Kidney (tissue), 14 donors: ENCODE results near the gene RAMP3. TPM values are rescaled to one million over a fixed set of nuclear protein-coding genes. Genes with fewer than 3 reads are reported as not detected.
"Not testable (repeated sequence)": the region's sequence is repeated elsewhere in the genome, so short reads cannot be mapped to it uniquely, and the experiment has no call there.

Source experiments
- DNase-seq, 5 donors: peaks; one replicate each; pipeline ENCODE4 v3.0.0-alpha.2; 2013 to 2020
- FAIRE-seq: peaks from 2 replicates; lab custom pipeline; 2012; peaks lifted over from hg19 to GRCh38; lab: Jason Lieb, UNC
- H3K27ac ChIP-seq, 2 donors: one replicate each; pipeline ENCODE4 v1.7.0; 2013; ENCODE audit warnings: low read depth in 2 of 2, low read length in 2 of 2, inconsistent platforms in 1 of 2
- H3K27me3 ChIP-seq: one replicate; pipeline ENCODE4 v1.7.1; 2013; ENCODE audit warnings: low read length, inconsistent platforms; ENCODE audit not compliant: control insufficient read depth, insufficient read depth
- H3K36me3 ChIP-seq, 3 donors: one replicate each; pipeline versions ENCODE4 v1.7.0 to v1.7.1; 2013; ENCODE audit warnings: low read length in 3 of 3, control low read depth in 1 of 3, inconsistent platforms in 1 of 3; ENCODE audit not compliant: insufficient read depth in 3 of 3, control insufficient read depth in 2 of 3
- H3K4me1 ChIP-seq, 3 donors: one replicate each; pipeline versions ENCODE4 v1.7.0 to v1.7.1; 2013; ENCODE audit warnings: low read length in 3 of 3, inconsistent platforms in 1 of 3, low read depth in 1 of 3; ENCODE audit not compliant: control insufficient read depth in 2 of 3, insufficient read depth in 2 of 3
- H3K4me3 ChIP-seq, 3 donors: one replicate each; pipeline versions ENCODE4 v1.7.0 to v1.8.1; 2013; ENCODE audit warnings: low read length in 3 of 3, control low read depth in 1 of 3, inconsistent platforms in 1 of 3
- H3K9ac ChIP-seq, 3 donors: one replicate each; pipeline versions ENCODE4 v1.7.0 to v1.7.1; 2013; ENCODE audit warnings: low read length in 3 of 3, control low read depth in 1 of 3, inconsistent platforms in 1 of 3
- H3K9me3 ChIP-seq, 3 donors: one replicate each; pipeline versions ENCODE4 v1.7.0 to v1.7.1; 2013; ENCODE audit warnings: low read length in 3 of 3, control low read depth in 1 of 3, inconsistent platforms in 1 of 3; ENCODE audit not compliant: control insufficient read depth in 2 of 3, insufficient read depth in 1 of 3
- intact Hi-C: fragments of 100-400 bp; cut with DNase I; formaldehyde crosslinking; loops from one replicate; pipeline ENCODE4 v1.11.1; 2022
- polyA plus RNA-seq: library from polyadenylated mRNA; stranded (reverse); fragments of 350-450 nt; fragmentation: Illumina TruSeq; extraction: RNeasy Lipid Tissue Mini Kit (QIAGEN cat#74804); gene quantifications from one replicate; pipeline ENCODE4 v1.2.3, GENCODE V29; 2014; ENCODE audit warnings: low read depth, low replicate concordance; ENCODE audit not compliant: insufficient read depth
- total RNA-seq: library from RNA; stranded (reverse); fragmentation: NEBNext Ultra II Directional; extraction: Animal tissue kit (Norgen Biotek cat#: 25700); gene quantifications from one replicate; pipeline ENCODE4 v1.2.1, GENCODE V29; 2021
- TF ChIP-seq, protein P1 (sequence below): IDR thresholded peaks from 3 replicates; pipeline ENCODE4 v1.5.1; 2012; ENCODE audit warnings: mild to moderate bottlenecking, moderate library complexity, borderline replicate concordance; ENCODE audit not compliant: insufficient read depth; ENCODE audit errors: extremely low read depth
- donor health status: control.
- donor health status: control.
- donor health status: control.
- donor health status: control.
- donor health status: control.
- donor health status: DM: yes; HTN: yes; CAD: no.
- donor health status: Normal renal cell carcinoma (clear cell type).

Gene RAMP3
- total and polyA plus RNA-seq, 2 donors from 2014 or later: 82.6 to 168 TPM

DNA sequence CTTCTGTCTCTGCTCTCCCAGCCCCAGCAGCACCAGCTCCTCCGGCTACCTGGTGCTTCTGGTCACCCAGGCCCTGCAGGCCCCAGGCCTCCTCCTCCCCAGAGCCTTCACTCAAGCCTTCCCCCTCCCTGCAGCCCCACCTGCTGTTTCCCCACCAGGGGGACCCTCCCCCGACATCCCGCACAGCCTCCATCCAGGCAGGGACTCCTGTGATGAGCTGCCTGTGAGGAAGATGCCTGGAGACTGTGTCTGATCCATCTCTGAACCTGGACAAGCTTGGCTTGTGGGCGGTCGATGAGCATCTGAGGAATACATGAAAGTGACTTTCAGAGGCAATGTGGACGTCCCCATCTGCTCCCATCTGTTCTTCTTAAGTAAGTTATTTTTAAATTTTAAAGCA lies 45.0 kb downstream of the RAMP3 start:
- no peaks in the 10 kb centered on the region for H3K36me3 ChIP-seq
- no peak overlapping the region for H3K27ac ChIP-seq
- TF ChIP-seq, protein P1, sequence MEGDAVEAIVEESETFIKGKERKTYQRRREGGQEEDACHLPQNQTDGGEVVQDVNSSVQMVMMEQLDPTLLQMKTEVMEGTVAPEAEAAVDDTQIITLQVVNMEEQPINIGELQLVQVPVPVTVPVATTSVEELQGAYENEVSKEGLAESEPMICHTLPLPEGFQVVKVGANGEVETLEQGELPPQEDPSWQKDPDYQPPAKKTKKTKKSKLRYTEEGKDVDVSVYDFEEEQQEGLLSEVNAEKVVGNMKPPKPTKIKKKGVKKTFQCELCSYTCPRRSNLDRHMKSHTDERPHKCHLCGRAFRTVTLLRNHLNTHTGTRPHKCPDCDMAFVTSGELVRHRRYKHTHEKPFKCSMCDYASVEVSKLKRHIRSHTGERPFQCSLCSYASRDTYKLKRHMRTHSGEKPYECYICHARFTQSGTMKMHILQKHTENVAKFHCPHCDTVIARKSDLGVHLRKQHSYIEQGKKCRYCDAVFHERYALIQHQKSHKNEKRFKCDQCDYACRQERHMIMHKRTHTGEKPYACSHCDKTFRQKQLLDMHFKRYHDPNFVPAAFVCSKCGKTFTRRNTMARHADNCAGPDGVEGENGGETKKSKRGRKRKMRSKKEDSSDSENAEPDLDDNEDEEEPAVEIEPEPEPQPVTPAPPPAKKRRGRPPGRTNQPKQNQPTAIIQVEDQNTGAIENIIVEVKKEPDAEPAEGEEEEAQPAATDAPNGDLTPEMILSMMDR: no peak

DNA sequence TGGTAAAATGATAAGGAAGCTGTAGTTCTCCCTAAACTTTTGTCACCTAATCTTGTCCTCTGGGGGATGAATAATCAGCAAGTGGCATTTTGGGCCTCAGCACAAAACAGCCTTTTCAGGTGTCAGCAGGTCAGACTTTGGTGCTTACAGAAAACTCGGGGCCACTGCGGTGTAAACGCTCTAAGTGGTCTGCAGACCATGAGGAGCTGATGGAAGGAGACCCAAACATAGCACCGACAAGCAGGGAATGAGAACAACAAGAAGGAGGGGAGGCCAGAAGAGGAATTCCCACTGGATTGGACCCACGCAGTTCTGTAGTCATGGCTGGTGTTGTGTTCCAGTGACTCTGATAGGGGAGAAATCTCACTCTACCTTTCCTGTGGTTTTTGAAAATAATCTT lies 45.4 kb downstream of the RAMP3 start:
- Histone ChIP-seq H3K4me1 (no peaks in the 10 kb centered on the region), H3K9me3 (no peaks in the 10 kb centered on the region), H3K27me3 (no peaks in the 10 kb centered on the region), H3K27ac (peak overlapping the region in 1 of 2 donors; percentile 26), H3K9ac (no peak overlapping the region), H3K36me3 (no peaks in the 10 kb centered on the region), H3K4me3 (no peak overlapping the region)
- DNase-seq (no peak), FAIRE-seq (no peak)
- TF ChIP-seq, protein P1: no peak
- intact Hi-C loops: no loop called here

More for the DNA sequence above, 45.0 kb downstream of the RAMP3 start:
- FAIRE-seq (no peak), DNase-seq (no peak)
- Histone ChIP-seq H3K9me3 (no peaks in the 10 kb centered on the region), H3K4me1 (no peaks in the 10 kb centered on the region), H3K4me3 (no peak overlapping the region), H3K9ac (no peak overlapping the region), H3K27me3 (no peaks in the 10 kb centered on the region)
- intact Hi-C loops: no loop called here

DNA sequence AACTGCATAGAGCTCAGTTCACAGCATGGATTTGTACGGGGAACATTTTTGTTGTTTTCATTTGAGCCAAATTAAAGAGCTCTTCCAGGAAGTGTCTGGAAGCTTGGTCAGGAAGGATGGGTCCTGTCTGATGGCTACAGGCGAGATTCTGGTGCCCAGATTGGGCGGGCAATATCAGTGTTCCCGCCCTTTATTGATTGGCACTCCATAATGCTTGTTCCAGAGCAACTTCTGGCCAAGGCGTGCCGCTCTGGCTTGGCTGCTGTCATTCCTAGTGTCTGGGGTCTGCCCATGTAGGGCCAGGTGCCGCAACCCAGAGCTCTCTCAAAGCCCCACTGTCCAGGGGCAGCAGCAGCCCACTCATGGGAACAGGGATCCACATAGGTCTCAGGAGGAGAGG lies 45.9 kb downstream of the RAMP3 start:
- FAIRE-seq: no peak
- no peak for DNase-seq
- intact Hi-C loops: no loop called here
- no peaks in the 10 kb centered on the region for H3K27me3 ChIP-seq
- no peaks in the 10 kb centered on the region for H3K36me3 ChIP-seq
- H3K9ac ChIP-seq: no peak overlapping the region
- no peaks in the 10 kb centered on the region for H3K4me1 ChIP-seq
- H3K4me3 ChIP-seq: no peak overlapping the region
- peak overlapping the region in 1 of 2 donors; percentile 56 for H3K27ac ChIP-seq
- no peaks in the 10 kb centered on the region for H3K9me3 ChIP-seq
- TF ChIP-seq, protein P1: no peak

DNA sequence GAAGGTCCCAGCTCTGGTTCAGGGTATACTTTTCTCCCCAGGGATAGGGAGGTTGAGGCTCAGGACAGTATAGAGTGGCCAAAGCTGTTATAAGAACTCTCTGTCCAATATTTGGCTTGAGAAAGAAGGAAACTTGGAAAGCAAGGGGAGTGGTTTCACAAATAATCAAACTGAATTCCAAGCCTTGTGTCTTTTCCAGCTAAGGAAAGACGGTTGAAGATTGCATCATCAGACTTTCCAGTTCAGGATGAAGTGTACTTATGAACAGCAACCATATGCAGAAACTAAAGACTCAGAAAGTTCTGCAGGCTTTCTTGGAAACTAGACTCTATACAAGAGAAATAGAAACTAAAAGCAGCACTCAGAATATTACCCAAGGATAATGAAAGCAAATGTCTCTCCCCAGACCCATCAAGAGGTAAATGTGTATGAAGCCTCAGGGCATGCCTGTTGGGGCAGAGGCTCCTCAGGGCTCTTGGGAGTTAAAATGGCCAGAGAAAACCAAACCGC lies 46.4 kb downstream of the RAMP3 start:
- H3K27me3 ChIP-seq: no peaks in the 10 kb centered on the region
- DNase-seq (no peak), FAIRE-seq (no peak)
- TF ChIP-seq, protein P1: no peak
- no peak overlapping the region for H3K4me3 ChIP-seq
- no peaks in the 10 kb centered on the region for H3K9me3 ChIP-seq
- no peaks in the 10 kb centered on the region for H3K4me1 ChIP-seq
- H3K27ac ChIP-seq: peak overlapping the region in 1 of 2 donors; percentile 56
- H3K36me3 ChIP-seq: no peaks in the 10 kb centered on the region
- intact Hi-C loops: no loop called here
- no peak overlapping the region for H3K9ac ChIP-seq

DNA sequence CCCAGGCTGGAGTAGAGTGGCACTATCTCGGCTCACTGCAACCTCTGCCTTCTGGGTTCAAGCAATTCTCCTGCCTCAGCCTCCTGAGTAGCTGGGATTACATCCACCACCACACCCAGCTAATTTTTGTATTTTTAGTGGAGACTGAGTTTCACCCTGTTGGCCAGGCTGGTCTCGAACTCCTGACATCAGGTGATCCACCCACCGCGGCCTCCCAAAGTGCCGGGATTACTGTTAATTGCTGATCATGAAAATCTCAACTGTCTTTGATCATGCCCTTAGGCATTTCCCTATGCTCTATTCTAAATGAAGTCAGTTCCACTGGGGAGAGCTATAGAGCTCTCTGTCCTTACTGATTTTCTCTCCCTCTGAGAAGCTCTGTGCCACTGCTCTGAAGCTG lies 48.7 kb downstream of the RAMP3 start:
- DNase-seq, intact Hi-C loops, H3K27me3 ChIP-seq, H3K27ac ChIP-seq, H3K36me3 ChIP-seq, H3K4me1 ChIP-seq, H3K4me3 ChIP-seq, FAIRE-seq, H3K9me3 ChIP-seq, H3K9ac ChIP-seq: not testable (repeated sequence)
